Right lung (tissue), 5 donors: Measurements from ENCODE around the gene COQ9. TPM values are rescaled to one million over a fixed set of nuclear protein-coding genes. Genes with fewer than 3 reads are reported as not detected.

Experiments
- DNase-seq, 2 donors: peaks; one replicate each; pipeline ENCODE4 v3.0.0-alpha.2; 2013
- polyA plus RNA-seq, 5 donors: library from polyadenylated mRNA; unstranded; fragments of 120-200 nt; gene quantifications; one replicate each; pipeline versions ENCODE4 v1.2.1 to v1.2.3, GENCODE V29; 2013; ENCODE audit warnings: inconsistent platforms in 1 of 5, low replicate concordance in 1 of 5; ENCODE audit not compliant: insufficient read length in 5 of 5, insufficient read depth in 1 of 5

Gene COQ9
- polyA plus RNA-seq, 5 donors: 57.0 to 65.0 (median 59.4) TPM

DNA sequence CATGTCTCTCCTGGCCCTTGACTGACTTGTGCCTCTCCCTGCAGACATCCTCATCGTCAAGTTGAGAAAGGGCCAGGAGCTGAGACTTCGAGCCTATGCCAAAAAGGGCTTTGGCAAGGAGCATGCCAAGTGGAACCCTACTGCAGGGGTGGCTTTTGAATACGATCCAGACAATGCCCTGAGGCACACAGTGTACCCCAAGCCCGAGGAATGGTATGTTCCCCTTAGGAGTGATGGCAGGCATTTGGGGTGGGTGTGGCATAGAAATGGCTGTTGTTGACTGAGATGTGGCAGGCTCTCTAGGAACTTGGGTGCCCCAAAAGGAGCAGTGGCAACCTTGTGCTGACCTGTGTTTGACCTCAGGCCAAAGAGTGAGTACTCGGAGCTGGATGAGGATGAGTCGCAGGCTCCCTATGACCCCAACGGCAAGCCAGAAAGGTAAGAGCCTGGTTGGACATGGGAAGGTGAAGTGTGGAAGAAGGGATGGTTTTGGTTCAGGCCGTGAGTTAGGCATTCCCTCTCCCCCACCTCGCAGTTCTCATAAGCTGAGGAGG lies 22.7 kb downstream of the COQ9 start:
- no peak for DNase-seq

DNA sequence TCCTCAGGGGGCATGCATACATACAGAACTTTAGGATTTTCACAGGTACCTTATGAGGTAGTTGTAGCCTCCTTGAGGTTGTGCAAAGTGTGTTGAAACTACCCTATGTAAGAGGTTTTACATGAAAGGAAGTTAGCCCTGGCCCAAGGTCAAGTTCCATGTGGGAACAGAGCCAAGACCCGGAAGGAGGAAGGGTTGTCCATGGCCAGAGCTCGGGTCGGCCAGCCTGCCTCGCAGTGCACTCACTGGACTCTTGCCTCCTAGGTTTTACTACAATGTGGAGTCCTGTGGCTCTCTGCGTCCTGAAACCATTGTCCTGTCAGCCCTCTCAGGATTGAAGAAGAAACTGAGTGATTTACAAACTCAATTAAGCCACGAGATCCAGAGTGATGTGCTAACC lies 23.4 kb downstream of the COQ9 start:
- no peak for DNase-seq

DNA sequence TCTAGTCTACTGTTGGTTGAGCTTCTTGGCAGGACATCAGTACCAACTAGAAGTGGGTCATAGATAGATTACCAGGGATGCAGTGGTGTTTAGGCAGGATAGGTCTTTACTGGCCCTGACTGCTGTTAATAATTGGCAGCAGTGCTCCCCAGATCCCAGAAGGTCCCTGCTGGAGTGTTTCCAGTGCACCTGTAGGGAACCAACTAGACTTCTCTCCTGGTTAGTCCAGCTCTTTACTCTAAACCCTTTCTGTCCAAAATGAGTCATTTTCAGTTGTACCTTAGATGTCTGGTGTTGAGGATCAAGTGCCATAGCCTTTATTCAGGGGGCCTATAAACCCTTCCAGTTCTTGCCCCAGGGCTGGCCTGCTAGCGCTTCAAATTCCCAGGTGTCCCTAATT lies 23.9 kb downstream of the COQ9 start:
- no peak for DNase-seq

GRCh38 chr16:57471852-57472664 lies 24.8 kb downstream of the COQ9 start:
- DNase-seq: no peak

DNA sequence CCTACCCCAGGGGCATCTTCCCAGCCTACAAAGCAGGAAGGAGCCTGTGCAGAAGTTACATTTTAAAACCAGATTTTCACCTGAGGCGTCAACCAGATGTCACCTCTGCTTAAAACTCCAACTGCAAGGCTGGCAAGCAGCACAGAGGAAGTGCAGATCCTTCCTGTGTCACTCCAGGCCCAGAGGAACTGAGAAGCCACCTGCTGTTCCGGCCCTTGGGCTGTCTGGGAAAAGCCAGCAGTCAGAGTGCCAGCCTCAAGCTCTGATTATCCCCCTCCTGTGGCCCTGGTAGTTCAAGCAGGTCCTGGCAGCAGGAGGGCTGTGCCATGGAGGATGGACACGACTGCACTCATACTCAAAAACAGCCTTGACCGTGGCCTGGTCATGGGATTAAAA lies 25.4 kb downstream of the COQ9 start:
- DNase-seq: no peak

DNA sequence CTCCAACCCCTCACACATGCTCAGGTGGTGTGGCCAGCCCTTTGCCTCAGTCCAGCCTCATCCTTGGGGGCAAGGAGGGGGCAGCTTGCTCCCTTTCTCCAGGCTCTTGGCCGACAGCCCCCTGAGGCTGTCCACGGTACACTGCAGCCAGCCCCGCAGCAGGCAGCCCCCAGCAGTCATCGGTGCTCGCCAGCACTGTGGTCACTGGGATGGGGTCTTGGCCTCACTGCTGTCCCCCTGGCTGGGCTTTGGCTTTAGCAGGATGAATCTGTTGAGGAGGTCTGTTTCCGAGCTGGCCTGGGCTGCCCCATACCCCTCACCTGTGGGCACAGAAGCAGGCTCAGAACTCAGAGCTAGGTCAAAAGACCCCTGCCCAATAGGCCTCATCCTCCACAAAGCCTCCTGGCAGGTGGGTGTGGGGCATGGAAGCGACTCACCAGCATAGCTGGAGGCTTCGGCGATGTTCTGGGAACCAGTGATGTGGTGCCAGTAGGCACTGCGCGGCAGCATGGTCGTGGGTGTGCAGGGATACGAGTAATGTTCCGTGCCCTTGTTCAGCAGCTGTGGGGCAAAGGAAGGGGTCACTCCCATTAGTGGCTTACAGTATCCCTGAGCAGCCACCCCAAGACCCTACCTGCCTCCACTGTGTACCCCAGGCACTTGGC lies 26.0 kb downstream of the COQ9 start:
- no peak for DNase-seq

DNA sequence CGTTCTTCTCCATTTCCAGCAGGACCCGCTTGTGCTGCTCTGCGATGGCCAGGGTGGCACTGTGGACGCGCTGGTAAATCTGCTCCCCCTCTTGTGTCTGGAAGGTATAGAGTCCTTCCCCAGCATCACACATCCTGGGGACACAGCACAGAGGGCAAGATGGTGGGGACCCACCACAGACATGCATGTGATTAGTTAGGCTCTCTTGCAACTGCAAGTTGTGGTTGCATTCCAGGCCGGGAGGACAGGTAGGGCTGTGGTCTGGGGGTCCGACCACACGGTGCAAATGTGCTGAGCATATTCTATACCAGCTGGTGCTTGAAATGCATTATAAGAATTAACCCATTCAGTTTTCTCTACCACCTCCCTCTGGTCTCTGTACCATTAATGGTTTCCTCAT lies 26.6 kb downstream of the COQ9 start:
- no peak for DNase-seq

DNA sequence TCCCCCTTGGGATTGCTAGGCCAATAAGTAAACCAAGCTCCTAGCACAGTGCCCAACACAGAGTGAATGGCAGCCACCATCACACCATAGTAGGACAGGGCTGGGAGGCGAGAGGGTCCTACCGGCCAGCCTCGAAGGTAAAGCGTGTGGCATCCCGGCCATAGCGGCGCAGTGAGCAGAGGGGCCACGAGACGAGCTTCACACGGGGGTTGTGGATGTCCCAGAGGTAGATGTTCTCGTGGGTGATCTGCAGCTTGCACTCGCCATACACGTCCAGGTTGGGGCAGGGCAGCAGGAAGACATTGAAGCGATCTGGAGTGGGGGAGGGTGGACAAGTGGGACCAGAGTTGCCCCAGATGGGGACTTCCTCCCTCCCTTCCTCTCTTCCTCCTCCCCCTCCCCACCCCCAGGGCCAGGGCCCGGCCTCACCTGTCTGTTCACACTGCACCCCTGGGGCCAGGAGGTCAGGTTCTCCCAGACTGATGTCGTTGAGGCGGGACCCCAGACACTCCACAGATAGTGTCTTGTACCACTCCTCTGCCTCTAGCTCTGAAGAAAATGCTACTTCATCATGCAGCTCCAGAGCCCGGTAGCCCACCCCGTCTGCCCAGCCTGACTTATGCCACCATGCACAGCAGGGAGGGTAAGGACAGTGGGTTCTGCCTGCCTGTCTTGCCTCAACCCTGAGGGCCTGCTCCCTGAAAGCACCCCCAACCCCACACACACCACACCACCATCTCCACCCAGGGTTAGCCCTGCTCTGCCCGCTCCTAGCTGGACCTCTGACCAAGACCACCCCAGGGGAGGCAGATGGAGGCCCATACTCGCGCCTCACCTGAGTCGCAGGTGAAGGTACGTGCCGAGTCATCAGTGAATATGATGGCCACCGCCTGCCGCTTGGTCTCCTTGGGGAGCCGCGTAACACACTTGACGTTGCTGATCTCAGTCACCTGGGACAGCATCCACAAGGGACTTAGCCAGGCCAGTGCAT lies 27.7 kb downstream of the COQ9 start:
- DNase-seq: no peak

GRCh38 chr16:57475711-57476339 lies 28.5 kb downstream of the COQ9 start:
- DNase-seq: no peak

DNA sequence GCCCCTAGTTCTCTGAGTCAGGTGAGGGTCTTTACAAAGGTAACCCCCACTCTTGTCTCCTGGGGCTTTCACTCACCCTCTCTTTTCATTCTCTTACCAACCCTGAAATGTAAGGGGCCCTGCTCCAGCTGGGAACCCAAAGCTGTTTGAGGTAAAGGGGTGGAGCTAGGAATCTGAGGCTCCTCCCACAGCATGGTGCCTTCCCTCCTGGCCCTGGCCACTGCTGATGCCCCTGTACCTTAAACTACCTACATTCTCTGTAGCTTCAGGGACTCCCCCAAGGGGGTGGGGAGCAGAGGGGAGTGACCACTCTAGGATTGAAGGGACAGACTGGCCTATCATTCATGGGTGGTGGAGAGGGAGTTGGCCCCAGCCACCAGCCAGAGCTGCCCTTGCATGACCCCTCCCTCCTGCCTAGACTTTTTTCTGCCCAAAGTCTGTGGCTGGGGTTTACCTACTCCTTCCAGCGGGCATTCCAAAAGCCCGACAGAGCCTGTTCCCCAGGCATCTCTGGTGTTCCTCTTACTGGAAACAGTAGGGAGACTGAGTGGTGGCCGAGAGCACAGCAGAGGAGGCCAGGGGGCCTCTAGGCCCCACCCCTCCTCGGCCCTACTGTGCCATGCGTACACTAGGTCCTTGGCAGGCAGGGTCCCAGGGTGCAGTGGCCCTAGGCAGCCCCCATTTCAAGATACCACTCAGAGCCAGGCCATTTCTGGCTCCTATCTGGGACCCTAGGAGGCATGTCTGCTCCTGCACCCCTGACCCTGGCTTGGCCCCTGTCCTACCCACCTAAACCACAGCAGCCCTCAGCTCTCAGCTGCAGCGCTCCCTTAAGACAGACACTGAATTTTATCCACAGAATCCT lies 29.5 kb downstream of the COQ9 start:
- no peak for DNase-seq

DNA sequence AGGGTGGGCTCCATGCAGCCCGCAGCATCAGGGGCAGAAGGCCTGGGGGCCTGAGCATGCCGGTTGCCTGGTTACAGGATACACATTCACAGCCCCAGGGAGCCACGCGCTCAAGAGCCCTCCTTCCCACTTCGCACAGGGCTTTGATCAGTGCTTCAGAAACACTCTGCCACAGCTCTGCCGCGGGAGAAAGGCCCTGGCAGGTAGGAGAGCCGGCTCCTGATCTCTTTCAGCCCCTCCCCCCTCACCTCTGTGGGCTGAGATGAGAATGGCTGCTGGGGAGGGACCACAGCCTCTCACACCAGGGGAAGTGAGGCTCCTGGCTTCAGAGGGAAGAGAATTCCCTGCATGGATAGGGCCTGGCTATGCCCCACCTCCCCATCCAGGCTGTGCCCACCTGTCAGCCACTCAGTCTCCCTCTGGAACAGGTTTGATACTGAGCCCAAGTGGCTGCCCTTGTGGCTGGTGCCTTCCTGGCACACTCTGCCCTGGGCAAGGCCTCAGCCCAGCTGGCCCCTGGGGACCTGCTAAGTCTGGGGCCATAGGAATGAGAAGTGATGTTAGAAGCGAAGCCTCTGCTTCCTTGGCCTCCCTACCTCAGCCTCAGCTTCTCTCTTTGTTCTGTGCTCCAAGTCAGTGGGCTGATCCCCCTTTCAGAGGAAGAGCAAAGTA lies 30.4 kb downstream of the COQ9 start:
- DNase-seq: no peak

GRCh38 chr16:57478396-57479204 lies 31.3 kb downstream of the COQ9 start:
- DNase-seq: no peak

DNA sequence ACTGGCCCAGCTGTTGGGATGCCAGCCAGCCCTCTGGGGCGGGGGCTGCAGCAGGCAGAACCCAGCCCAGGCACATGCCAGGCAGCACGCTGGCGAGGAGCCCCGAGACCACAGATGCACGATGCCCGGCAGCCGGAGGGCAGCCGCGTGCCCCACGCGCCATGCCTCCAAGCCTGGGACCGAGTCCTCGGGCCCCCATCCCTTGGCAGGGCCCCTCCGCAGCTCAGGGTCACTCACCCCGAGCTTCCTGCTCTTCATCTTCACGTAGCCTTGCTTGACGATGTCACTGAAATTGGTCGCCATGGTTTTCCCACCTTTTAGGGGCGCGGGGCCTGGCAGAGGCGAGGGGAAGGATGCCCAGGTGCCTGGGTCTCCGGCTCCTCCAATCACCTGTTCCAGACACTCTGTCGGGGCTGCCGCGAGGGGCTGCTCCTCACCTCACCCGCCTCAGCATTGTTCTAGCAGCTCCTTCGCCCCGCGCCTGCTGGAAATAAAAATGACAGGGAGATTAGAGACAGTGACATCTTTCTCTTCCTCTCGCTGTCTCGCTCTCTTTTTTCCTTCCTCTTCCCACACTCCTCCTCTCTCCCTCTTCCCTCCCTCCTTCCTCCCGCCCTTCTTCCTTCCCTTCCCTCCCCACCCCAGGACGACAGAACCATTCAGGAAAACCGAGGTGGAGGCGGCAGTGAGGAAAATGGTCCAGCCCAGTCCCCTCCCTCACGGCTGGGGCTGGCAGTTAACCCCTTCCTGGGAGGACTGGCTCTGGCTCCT lies 32.1 kb downstream of the COQ9 start:
- DNase-seq: no peak

GRCh38 chr16:57479976-57480753 lies 32.9 kb downstream of the COQ9 start:
- no peak for DNase-seq

DNA sequence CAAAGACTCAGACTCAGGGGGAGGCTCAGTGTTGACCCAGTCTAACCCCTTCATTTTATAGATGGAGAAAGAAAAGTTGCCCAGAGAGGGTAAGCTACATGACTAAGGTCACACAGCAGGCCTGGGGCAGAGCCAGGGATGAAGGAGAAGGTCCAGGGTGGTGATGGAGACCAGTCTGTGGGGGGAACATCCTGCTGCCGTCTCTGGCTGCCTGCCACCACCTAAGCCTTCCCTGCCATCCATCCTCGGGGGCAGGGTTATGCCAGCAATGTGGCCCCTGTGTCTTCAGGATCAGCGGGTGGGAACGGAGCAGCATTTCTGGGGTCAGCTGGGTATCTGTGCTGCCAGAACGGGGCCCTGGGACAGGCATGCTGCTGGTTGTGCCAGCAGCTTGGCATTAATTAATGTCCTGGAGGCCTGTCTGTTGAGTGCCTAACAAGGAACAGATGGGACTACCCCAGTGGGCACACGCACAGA lies 33.5 kb downstream of the COQ9 start:
- DNase-seq: no peak

DNA sequence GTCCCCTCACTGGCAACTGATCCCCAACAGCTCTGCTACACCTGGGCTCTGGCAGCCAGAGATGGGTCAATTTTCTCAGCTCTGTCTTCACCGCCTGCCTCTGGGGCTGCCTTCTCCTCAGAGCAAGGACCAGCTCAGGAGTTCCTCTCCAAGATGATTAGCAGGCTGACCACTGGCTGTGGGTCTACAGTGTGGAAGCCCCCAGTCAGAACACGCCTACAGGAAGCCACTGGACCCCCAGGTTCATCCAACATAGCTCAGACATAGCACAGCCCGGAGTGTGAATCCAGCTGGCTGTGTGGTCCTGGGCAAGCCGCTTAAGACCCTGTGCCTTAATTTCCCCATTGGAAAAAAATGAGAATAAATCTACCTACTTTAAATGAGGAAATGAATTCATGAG lies 34.1 kb downstream of the COQ9 start:
- DNase-seq: no peak
